Astrocyte (in vitro differentiated cells and primary cell): ENCODE data around the gene UBE4A.

Source experiments
- EZH2 ChIP-seq: IDR thresholded peaks from 2 replicates; pipeline ENCODE4 v1.6.1; 2012; ENCODE audit warnings: mild to moderate bottlenecking, low read length, inconsistent platforms; ENCODE audit not compliant: insufficient read depth
- TF ChIP-seq, protein P1 (sequence below): IDR thresholded peaks from 2 replicates; pipeline ENCODE4 v1.5.1; 2011; ENCODE audit warnings: low read depth, mild to moderate bottlenecking, inconsistent platforms, low read length, moderate library complexity; ENCODE audit not compliant: insufficient read depth

DNA sequence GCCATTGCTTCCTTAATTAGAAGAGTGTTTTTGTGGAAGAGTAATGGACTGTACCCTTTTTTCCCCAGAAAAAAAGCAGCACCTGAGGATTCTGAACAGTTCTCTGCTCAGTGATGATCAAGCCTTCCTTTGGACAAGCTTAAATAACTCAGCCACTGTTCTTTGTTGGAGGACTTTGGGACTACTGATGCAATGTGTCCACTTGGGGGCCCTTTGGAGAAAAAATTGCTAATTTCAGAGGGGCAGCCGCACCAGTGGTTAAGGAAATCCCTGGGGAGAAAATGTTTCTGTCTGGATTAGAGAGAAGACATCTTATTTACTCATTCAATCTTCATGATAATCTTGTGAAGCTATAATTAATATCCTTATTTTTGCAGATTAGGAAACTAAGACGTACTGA, 71.6 kb downstream of the UBE4A start:
- TF ChIP-seq, protein P1, sequence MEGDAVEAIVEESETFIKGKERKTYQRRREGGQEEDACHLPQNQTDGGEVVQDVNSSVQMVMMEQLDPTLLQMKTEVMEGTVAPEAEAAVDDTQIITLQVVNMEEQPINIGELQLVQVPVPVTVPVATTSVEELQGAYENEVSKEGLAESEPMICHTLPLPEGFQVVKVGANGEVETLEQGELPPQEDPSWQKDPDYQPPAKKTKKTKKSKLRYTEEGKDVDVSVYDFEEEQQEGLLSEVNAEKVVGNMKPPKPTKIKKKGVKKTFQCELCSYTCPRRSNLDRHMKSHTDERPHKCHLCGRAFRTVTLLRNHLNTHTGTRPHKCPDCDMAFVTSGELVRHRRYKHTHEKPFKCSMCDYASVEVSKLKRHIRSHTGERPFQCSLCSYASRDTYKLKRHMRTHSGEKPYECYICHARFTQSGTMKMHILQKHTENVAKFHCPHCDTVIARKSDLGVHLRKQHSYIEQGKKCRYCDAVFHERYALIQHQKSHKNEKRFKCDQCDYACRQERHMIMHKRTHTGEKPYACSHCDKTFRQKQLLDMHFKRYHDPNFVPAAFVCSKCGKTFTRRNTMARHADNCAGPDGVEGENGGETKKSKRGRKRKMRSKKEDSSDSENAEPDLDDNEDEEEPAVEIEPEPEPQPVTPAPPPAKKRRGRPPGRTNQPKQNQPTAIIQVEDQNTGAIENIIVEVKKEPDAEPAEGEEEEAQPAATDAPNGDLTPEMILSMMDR = no peak
- no peak for TF ChIP-seq EZH2
